Gastroesophageal sphincter (tissue), 3 donors: Measurements from ENCODE around the gene ISOC2.

Experiments
- EP300 ChIP-seq: sonication (generic); formaldehyde crosslinking; IDR thresholded peaks from one replicate; pipeline ENCODE4 v1.6.1; 2017; ENCODE audit warnings: antibody characterized with exemption, mild to moderate bottlenecking
- POLR2A ChIP-seq, 2 donors: fragments of 450-650 bp; IDR thresholded peaks; one replicate each; pipeline ENCODE4 v1.6.1; 2017; ENCODE audit warnings: antibody characterized with exemption in 2 of 2, mild to moderate bottlenecking in 2 of 2, moderate library complexity in 1 of 2
- POLR2AphosphoS5 ChIP-seq: sonication (generic); formaldehyde crosslinking; IDR thresholded peaks from one replicate; pipeline ENCODE4 v1.6.1; 2017; ENCODE audit warnings: antibody characterized with exemption
- TF ChIP-seq, protein P1 (sequence below), 4 experiments: fragments of 200-600 bp in 2 of 4; fragments of 450-650 bp in 2 of 4; sonication (generic) in 1 of 4; IDR thresholded peaks; one replicate each; pipeline ENCODE4 v1.5.1; 2017 to 2019; ENCODE audit warnings: antibody characterized with exemption in 4 of 4, mild to moderate bottlenecking in 2 of 4, moderate library complexity in 2 of 4

DNA sequence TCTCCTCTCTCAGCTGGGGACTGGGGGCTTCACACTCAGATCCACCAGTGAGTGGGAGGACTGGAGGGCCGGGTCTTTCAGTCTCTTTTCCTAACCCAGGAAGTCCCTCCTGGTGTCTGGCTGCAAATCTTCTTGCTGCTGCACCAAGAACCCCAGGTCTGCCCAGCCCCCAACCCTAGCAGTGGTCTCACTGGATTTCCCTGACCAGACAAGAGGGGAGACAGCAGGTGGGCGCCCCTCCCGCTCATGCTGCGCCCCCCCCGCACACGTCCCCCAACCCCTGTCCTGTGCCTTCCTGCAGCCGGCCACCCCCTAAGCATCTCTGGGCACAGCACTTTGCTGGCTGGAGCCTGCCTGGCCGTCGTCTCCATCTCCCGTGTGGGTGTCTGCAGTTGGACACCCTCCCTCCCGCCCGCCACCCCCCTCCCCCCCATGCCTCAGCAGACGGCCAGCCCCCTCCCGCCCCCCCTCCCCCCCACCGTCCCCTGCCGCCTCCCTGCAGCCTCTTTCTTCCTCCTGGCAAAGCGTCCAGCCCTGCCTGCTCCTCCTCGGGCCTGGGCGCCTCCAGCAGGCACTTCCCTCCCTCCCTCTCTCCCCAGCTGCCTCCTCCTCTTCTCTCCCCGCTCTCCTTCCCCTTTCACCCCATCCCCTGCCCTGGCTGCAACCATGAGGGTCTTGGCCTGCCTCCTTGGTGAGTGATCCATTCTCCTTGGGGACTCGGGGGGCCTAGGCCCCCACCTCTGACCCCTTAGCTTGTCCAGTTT lies 26.7 kb upstream of the ISOC2 start, which contains the start of gene SSC5D:
- TF ChIP-seq POLR2A (IDR thresholded peaks at IDR 0.05): no peak
- TF ChIP-seq, protein P1, sequence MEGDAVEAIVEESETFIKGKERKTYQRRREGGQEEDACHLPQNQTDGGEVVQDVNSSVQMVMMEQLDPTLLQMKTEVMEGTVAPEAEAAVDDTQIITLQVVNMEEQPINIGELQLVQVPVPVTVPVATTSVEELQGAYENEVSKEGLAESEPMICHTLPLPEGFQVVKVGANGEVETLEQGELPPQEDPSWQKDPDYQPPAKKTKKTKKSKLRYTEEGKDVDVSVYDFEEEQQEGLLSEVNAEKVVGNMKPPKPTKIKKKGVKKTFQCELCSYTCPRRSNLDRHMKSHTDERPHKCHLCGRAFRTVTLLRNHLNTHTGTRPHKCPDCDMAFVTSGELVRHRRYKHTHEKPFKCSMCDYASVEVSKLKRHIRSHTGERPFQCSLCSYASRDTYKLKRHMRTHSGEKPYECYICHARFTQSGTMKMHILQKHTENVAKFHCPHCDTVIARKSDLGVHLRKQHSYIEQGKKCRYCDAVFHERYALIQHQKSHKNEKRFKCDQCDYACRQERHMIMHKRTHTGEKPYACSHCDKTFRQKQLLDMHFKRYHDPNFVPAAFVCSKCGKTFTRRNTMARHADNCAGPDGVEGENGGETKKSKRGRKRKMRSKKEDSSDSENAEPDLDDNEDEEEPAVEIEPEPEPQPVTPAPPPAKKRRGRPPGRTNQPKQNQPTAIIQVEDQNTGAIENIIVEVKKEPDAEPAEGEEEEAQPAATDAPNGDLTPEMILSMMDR (IDR thresholded peaks at IDR 0.05): no peak
- TF ChIP-seq EP300: no peak
- TF ChIP-seq POLR2AphosphoS5: no peak
